Keratinocyte (primary cell): ENCODE measurements around the gene TCP1. TPM values are rescaled to one million over a fixed set of nuclear protein-coding genes. Genes with fewer than 3 reads are reported as not detected.

Experiments
- DNase-seq: peaks from one replicate; pipeline ENCODE4 v3.0.0-alpha.2; 2011; ENCODE audit warnings: low read depth, missing footprints, low spot score
- FAIRE-seq: peaks from 2 replicates; lab custom pipeline; 2011; peaks lifted over from hg19 to GRCh38; lab: Jason Lieb, UNC
- H2AFZ ChIP-seq: 2 replicates; pipeline ENCODE4 v1.6.0; 2012; ENCODE audit warnings: low read length, control low read depth, inconsistent platforms; ENCODE audit not compliant: control insufficient read depth
- H3K27ac ChIP-seq: 2 replicates; pipeline ENCODE4 v1.5.1; 2011; ENCODE audit warnings: low read length; ENCODE audit not compliant: control insufficient read depth, insufficient read depth
- H3K27me3 ChIP-seq: 3 replicates; pipeline ENCODE4 v1.6.0; 2011; ENCODE audit warnings: low read length; ENCODE audit not compliant: control insufficient read depth, insufficient read depth; ENCODE audit errors: extremely low read depth
- H3K36me3 ChIP-seq, 2 experiments: 2 replicates in 1 of 2; 3 replicates in 1 of 2; pipeline ENCODE4 v1.5.1; 2011; ENCODE audit warnings: low read length in 2 of 2, mild to moderate bottlenecking in 1 of 2; ENCODE audit not compliant: control insufficient read depth in 2 of 2, insufficient read depth in 2 of 2; ENCODE audit errors: extremely low read depth in 1 of 2
- H3K4me1 ChIP-seq: 3 replicates; pipeline ENCODE4 v1.5.1; 2011; ENCODE audit warnings: low read length; ENCODE audit not compliant: control insufficient read depth, insufficient read depth; ENCODE audit errors: extremely low read depth
- H3K4me2 ChIP-seq: 3 replicates; pipeline ENCODE4 v1.6.0; 2011; ENCODE audit warnings: low read depth, low read length; ENCODE audit not compliant: control insufficient read depth, insufficient read depth; ENCODE audit errors: extremely low read depth
- H3K4me3 ChIP-seq, 3 experiments: fragments of 200-600 bp in 1 of 3; sonication (generic) in 1 of 3; 2 replicates in 2 of 3; 3 replicates in 1 of 3; pipeline ENCODE4 v1.5.1; 2011 to 2016; ENCODE audit warnings: low read length in 3 of 3, mild to moderate bottlenecking in 3 of 3, control low read depth in 2 of 3, inconsistent platforms in 1 of 3, low read depth in 1 of 3, mixed read lengths in 1 of 3, mixed run types in 1 of 3, moderate library complexity in 1 of 3; ENCODE audit not compliant: control insufficient read depth in 2 of 3, insufficient read depth in 2 of 3; ENCODE audit errors: extremely low read depth in 1 of 3
- H3K79me2 ChIP-seq: 2 replicates; pipeline ENCODE4 v1.6.0; 2012; ENCODE audit warnings: low read length; ENCODE audit not compliant: control insufficient read depth, insufficient read depth
- H3K9ac ChIP-seq: 3 replicates; pipeline ENCODE4 v1.6.0; 2011; ENCODE audit warnings: low read length; ENCODE audit not compliant: control insufficient read depth, insufficient read depth; ENCODE audit errors: extremely low read depth
- H3K9me1 ChIP-seq: 3 replicates; pipeline ENCODE4 v1.6.0; 2011; ENCODE audit warnings: low read length; ENCODE audit not compliant: control insufficient read depth, insufficient read depth; ENCODE audit errors: extremely low read depth
- H3K9me3 ChIP-seq: 2 replicates; pipeline ENCODE4 v1.5.1; 2012; ENCODE audit warnings: low read depth, low read length; ENCODE audit not compliant: control insufficient read depth
- H4K20me1 ChIP-seq: 3 replicates; pipeline ENCODE4 v1.6.0; 2011; ENCODE audit warnings: low read length; ENCODE audit not compliant: control insufficient read depth, insufficient read depth; ENCODE audit errors: extremely low read depth
- CTCF ChIP-seq, 3 experiments: IDR thresholded peaks in 1 of 3; conservative IDR thresholded peaks in 1 of 3; optimal IDR thresholded peaks in 1 of 3; 2 replicates in 2 of 3; 3 replicates in 1 of 3; pipeline versions ENCODE3 to v1.5.1; 2011; ENCODE audit warnings: low read length in 3 of 3, mild to moderate bottlenecking in 3 of 3, moderate library complexity in 2 of 3, control low read depth in 1 of 3, inconsistent platforms in 1 of 3; ENCODE audit not compliant: insufficient read depth in 2 of 3; ENCODE audit errors: extremely low read depth in 1 of 3
- EZH2 ChIP-seq: IDR thresholded peaks from one replicate; pipeline ENCODE4 v1.6.1; 2012; ENCODE audit warnings: inconsistent platforms, mild to moderate bottlenecking, low read length, moderate library complexity
- dilution Hi-C: fragments of 300-500 bp; cut with MboI; formaldehyde crosslinking; loops from one replicate; pipeline ENCODE4 v1.7.0; 2020; ENCODE audit warnings: low sequenced_read_pairs; ENCODE audit not compliant: extremely low pct_ligation_motif_present
- polyA plus RNA-seq, 5 experiments: library from polyadenylated mRNA; depleted of rRNA in 3 of 5; stranded (reverse) in 3 of 5; stranded (forward) in 1 of 5; unstranded in 1 of 5; fragments of >200 nt; gene quantifications; 1 replicate in 1 of 5; 2 replicates in 3 of 5; 3 replicates in 1 of 5; pipeline versions ENCODE4 v1.2.1 to v1.2.3, GENCODE V29; 2011 to 2012; ENCODE audit warnings: missing spikeins in 2 of 5, low read depth in 1 of 5, low replicate concordance in 1 of 5

Gene TCP1
- polyA plus RNA-seq, 1 donor (not counting 4 experiments of a cell fraction or from before 2014, with no cell fraction given) = 174 TPM

- FAIRE-seq = no peak
- no peaks in the 10 kb centered on the region for H4K20me1 ChIP-seq
- peaks cover 33% of the 10 kb centered on the region for H3K79me2 ChIP-seq
- TF ChIP-seq EZH2 = no peak
- no peaks in the 10 kb centered on the region for H3K9me3 ChIP-seq
- dilution Hi-C loops = no loop called here
- H3K4me2 ChIP-seq = peak overlapping the region; percentile 93
- peak overlapping the region; percentile 85 for H3K27ac ChIP-seq
- H3K4me1 ChIP-seq = peaks cover 33% of the 10 kb centered on the region
- peaks cover 2% of the 10 kb centered on the region for H3K9me1 ChIP-seq
- H3K27me3 ChIP-seq = no peaks in the 10 kb centered on the region
- peaks cover 5 to 29% of the 10 kb centered on the region in 2 experiments for H3K36me3 ChIP-seq
- H3K4me3 ChIP-seq = peak overlapping the region; percentile 71 to 93 (median 77)
- DNase-seq = no peak
- H3K9ac ChIP-seq = peak overlapping the region; percentile 83
- H2AFZ ChIP-seq = peak overlapping the region; percentile 58
These were observed 28.1 kb downstream of the TCP1 start for GRCh38 chr6:159761129-159761872.

GRCh38 chr6:159760602-159761057 is 28.8 kb downstream of the TCP1 start:
- H3K79me2 ChIP-seq = peaks cover 30% of the 10 kb centered on the region
- peaks cover 5 to 26% of the 10 kb centered on the region in 2 experiments for H3K36me3 ChIP-seq
- FAIRE-seq = peak; percentile 57
- H3K4me1 ChIP-seq = peaks cover 33% of the 10 kb centered on the region
- peak overlapping the region; percentile 83 for H3K9ac ChIP-seq
- H3K9me1 ChIP-seq = peaks cover 2% of the 10 kb centered on the region
- no peaks in the 10 kb centered on the region for H3K27me3 ChIP-seq
- peak overlapping the region in 2 of 3 experiments; percentile 71 to 93 for H3K4me3 ChIP-seq
- DNase-seq = no peak
- TF ChIP-seq EZH2 (no peak), CTCF (optimal IDR thresholded peaks at IDR 0.05 in 1 of 3, IDR thresholded peaks at IDR 0.05 in 1 of 3, conservative IDR thresholded peaks at IDR 0.05 in 1 of 3; ENCODE audit: extremely low read depth in 1 of 3, insufficient read depth in 2 of 3, low read length in 3 of 3) (no peak)
- no peaks in the 10 kb centered on the region for H4K20me1 ChIP-seq
- H3K9me3 ChIP-seq = no peaks in the 10 kb centered on the region
- H3K4me2 ChIP-seq = peak overlapping the region; percentile 93
- dilution Hi-C loops = no loop called here
- peak overlapping the region; percentile 85 for H3K27ac ChIP-seq
- no peak overlapping the region for H2AFZ ChIP-seq
